Stimulated activated CD8-positive, alpha-beta memory T cell treated with anti-CD3 and anti-CD28 coated beads, Interleukin-12 subunit alpha, Interleukin-12 subunit beta, amount 100 ng/mL, for 1 hour (primary cell): ENCODE data around the gene CACNB4.

Experiments
- DNase-seq: peaks from one replicate; pipeline ENCODE4 v3.0.0-alpha.2; 2020; ENCODE audit warnings: low read depth

CACNB4 gene

DNA sequence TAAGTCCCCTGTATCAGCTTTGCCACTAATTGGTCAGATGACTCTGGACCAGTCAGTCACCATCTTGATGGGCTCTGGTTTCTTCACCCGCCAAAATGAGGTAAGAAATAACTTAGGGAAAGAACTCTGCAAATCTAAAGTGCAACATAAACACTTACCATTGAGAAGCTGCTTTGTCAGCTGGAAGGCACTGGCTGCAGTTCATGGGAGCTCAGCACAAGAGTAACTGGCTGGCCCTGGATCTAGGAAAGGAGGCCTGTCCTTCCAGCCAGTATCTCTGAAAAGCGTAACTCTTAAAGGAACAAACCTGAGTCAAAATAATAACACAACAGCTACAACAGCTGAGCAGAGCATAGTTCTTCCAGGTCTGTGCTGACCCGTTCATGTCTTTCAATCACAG is 123.9 kb downstream of the CACNB4 start:
- DNase-seq = no peak

- DNase-seq = no peak
Observed at GRCh38 chr2:151973901-151974199, 125.0 kb downstream of the CACNB4 start.

DNA sequence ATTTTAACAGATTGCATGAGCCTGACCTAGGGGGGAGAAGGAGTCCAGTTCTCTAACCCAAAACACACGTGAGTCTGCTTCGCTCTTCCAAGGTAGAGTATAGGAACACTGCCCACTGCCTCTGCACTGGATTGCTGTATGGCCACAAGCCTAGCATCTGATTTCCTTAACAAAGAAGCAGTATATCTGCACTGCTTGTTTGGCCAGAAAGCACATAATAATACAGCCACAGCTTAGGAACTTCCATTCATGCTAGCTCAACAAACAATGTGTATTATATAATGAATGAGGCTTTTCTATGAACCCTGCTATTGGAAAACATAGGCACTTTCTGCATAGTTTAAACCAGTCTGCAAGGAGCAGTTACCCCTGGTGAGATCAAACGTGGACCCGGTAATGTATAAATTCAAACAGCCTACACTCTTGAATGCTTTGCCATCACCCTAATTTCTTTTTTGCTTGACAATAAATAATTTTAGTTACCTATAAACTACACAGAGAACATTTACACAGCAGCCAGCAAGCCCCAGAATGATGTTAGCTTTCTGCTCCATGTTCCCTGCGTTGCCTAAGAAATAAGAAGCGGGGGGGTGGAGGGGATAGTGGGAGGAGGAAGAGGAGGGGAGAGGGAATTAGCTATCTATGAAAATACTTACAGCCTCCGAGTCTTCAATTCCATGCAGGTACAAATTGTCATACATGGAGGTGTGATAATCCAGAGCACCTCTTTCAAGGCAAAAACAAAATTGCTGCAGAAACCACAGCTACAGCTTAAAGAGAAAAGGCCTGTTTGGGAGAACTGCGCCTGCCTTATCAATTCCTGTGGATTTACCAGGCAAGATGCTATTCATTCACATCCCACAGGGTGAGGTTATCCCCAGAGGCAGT is 125.6 kb downstream of the CACNB4 start:
- DNase-seq = no peak

DNA sequence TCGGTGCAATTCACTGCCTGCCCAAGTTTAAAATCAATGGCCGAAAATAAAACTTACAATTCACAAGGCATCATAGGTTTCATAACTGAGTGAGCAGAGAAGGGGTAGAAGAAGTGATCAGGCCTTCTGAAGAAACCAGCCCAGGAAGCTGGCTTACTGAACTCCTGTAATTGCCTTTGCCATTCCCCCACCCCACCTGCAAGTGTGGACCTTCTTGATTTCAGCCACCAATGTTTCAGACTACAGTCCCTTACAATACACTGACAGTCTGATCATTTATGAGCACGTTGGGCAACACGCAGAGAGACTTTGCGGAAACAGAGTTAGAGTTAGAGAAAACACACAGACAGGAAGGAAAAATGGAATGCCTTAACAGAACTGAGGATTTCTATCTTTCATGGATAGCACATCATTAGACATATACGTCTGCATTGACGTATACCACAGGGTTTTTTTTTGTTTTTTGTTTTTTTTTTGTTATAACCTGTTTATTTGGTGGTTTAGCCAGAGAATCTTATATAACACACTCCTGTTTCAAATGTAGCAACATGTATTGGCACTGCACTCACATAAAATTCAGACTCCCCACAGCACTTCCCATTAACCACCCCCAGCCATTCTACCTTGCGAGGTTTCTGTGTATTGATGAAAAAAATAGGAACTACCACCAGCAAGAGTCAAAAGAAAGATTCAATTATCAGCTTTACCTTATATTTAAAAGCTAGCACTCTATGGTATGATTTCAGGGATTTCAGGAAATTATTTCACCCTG is 126.4 kb downstream of the CACNB4 start:
- no peak for DNase-seq

- no peak for DNase-seq
Observed at GRCh38 chr2:151971301-151972051, 127.4 kb downstream of the CACNB4 start.

GRCh38 chr2:151968770-151969470 is 129.9 kb downstream of the CACNB4 start:
- DNase-seq = no peak

DNA sequence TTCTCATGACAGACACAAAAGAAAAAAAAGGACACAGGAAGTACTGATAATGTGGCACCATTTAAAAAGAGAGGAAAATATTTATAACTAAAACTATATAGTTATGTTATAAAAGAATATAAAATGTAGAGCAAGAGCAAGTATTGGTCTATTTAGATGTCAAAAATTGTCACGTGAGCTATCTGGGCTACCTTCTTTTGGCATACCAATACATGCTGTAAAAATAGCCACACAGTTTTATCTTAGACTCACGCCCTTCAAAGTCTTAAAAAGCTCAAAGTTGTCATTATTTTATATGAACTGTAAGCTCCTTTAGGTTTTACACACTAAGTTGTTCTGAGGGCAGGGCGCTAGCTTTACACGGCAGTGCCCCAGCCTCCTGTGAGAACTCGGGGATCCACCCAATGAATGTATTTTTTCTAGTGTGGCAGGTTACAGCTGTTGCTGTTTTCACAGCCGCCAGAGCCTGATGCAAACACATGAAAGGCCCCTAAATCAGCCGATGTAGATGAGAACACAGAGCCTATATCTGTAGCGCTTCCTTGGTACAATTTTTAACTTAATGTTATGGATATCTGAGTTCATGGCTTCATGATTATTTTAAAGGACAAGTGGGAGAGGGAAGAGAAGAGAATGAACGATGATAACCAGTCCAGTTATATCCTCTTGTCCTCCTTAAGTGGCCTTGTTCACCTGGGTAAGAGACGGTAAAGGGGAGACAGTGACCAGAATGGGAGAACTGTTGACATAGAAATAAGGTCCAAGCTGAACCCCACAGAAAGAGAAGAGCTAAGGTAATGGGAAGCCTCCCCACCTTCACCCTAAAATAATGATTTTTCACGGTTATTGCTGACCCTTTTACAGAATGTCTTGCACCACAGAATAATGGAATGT is 130.8 kb downstream of the CACNB4 start:
- no peak for DNase-seq

GRCh38 chr2:151965884-151966283 is 133.0 kb downstream of the CACNB4 start:
- no peak for DNase-seq

DNA sequence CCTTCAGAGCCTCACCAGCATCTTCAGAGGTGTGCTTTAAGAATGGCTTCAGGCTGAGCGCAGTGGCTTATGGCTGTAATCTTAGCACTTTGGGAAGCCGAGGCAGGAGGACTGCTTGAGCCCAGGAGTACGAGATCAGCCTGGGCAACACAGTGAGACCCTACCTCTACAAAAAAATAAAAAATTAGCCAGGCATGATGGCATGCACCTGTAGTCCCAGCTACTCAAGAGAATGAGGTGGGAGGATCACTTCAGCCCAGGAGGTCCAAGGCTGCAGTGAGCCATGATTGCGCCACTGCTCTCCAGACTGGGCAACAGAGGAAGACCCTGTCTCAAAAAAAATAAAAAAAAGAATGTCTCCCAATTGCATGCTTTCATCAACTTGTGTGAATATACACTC is 137.3 kb downstream of the CACNB4 start:
- DNase-seq = no peak

DNA sequence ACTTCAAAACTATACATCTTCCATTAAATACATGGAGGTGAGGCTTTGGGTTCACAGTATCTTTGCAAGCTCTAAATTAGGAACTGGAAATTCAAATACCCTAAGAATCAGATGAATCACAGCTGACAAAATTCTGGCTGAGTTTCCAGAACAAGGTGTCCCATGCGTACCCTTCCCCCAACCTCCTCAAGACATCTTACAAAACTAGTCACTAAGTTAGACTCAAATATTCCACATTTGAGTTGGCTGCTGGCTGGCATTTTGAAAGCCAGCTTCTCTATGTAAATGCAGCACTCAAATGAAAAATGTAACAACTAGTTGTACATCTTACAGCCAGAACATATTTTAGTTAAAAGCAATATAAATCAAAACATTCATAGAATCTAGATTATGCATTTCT is 139.6 kb downstream of the CACNB4 start:
- DNase-seq = no peak

GRCh38 chr2:151953467-151953866 is 145.4 kb downstream of the CACNB4 start:
- DNase-seq = no peak

GRCh38 chr2:151952691-151953456 is 146.0 kb downstream of the CACNB4 start:
- no peak for DNase-seq

GRCh38 chr2:151947813-151948165 is 151.1 kb downstream of the CACNB4 start:
- no peak for DNase-seq

DNA sequence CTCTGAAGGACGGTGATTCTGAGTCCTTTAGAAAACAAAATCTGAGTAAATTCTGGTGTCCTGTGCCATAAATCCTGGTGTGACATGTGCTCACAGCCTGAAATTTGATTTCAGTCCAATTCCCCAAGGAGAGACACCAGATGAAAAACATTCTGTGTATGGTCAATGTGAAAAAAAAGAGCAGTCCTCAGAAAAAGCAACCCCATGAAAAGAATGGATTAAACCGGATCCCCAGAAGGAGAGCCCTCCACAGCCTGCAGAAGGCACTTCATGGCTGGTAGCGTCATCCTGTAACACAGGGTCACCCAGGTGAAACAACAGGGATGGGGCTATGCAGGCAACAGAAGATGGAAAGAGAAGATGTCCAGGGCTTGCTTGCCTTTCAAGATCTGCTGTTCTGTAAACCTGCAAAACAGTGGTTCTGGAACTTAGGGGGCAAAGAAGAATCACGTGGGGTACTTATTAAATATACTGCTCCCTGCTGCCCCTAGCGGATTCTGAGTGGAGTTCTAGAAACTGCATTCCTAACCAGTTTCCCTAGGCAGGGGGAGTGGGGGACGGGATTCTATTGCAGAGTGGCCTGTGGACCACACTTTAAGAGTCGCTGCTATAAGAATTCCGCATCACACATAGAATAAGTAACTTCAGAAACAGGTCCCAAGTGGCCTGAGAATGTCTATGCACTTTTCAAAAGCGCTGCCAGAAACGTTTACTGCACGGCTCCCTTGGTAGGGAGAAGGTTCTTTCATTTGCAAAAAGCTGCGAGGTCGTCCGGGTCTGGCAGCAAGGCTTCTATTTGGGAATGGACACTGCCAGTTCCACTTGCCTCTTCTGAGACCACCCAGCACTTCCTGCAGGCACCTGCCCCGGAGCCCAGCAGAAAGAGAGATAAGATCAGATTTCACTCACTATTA is 151.7 kb downstream of the CACNB4 start:
- no peak for DNase-seq

DNA sequence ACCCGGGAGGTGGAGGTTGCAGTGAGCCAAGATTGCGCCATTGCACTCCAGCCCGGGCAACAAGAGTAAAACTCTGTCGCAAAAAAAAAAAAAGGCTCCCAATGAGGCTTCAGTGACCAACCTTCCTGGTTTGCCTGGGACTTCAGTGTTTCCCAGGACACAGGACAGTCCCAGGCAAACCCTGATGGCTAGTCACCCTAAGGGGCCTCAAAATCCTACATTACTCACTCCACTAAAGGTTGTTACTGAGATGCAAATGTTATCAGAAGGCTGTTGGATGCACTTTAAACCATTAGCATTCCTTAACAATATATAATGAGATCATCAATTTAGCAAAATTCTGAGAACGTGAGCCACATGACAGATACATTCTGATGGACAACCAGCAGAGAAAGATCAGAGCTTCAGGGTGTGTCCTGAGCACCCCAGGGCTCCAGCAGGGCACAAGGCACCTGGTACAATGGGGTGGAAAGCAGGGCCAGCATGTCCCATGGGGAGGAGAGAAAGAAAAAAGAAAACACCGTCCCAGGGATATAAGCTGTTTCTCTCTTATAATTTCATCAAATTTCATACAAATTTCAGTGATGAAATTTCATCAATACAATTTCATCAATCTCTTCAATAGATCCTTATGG is 152.5 kb downstream of the CACNB4 start:
- no peak for DNase-seq

DNA sequence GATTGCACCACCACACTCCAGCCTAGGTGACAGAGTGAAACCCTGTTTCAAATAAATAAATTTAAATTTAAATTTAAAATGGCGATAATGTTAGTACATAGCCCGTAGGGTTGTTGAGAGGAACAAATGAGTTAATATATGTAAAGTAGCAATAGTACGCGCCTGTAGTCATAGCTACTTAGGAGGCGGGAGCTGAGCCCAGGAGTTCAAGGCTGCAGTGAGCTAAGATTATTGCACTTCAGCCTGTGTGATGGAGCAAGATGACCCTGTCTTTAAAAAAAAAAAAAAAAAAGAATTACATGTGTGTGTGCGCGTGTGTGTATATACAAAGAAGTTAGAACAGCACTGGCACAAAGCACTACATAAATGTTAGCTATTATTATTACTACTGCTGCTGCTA is 153.2 kb downstream of the CACNB4 start:
- DNase-seq = no peak

DNA sequence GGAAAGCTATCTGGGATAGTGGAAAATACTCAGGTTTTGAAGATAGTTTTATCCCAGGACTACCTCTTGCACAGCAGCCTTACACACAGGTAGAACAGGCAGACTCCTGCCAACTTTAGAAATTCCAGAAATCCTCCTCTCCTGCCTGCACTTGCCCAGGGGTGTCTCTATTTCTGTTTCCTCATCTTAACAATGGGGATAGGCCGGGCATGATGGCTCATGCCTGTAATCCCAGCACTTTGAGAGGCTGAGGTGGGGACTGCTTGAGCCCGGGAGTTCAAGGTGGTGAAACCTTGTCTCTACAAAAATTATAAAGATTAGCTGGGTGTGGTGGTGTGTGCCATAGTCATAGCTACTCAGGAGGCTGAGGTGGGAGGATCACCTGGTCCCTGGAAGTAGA is 153.7 kb downstream of the CACNB4 start:
- no peak for DNase-seq

DNA sequence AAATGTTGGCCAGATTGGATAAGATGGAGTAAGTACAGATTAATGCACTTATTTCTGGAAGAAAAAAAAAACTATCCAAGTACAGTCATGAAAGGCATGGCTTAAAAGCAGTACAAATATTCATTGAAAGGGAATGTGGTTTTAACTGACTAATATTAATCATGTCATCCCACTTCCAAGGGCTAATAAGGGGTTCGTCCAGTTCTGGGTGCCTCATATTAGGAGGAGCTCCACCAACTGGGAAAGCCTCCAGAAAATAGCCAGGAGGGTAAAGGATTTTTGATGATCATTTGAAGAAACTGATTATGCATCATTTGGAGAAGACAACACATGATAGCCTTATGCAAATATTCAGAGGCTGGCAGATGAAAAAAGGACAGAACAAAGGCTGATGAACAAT is 155.4 kb downstream of the CACNB4 start:
- no peak for DNase-seq
